Muscle layer of duodenum (tissue), 2 donors: ENCODE measurements around the gene CD163L1.

Experiments
- H3K27ac ChIP-seq: one replicate; pipeline ENCODE4 v1.7.0; 2013; ENCODE audit warnings: mild to moderate bottlenecking, low read length
- H3K27me3 ChIP-seq: one replicate; pipeline ENCODE4 v1.7.0; 2013; ENCODE audit warnings: low read depth, mild to moderate bottlenecking, control low read depth, low read length
- H3K36me3 ChIP-seq, 2 donors: one replicate each; pipeline ENCODE4 v1.7.0; 2013; ENCODE audit warnings: low read length in 2 of 2, control low read depth in 1 of 2, mild to moderate bottlenecking in 1 of 2; ENCODE audit not compliant: insufficient read depth in 2 of 2, control insufficient read depth in 1 of 2
- H3K4me1 ChIP-seq, 2 donors: one replicate each; pipeline ENCODE4 v1.7.0; 2013; ENCODE audit warnings: low read length in 2 of 2, mild to moderate bottlenecking in 2 of 2, control low read depth in 1 of 2, moderate library complexity in 1 of 2; ENCODE audit not compliant: insufficient read depth in 2 of 2, control insufficient read depth in 1 of 2
- H3K4me3 ChIP-seq, 2 donors: one replicate each; pipeline ENCODE4 v1.7.0; 2013; ENCODE audit warnings: low read length in 2 of 2, low read depth in 1 of 2, mild to moderate bottlenecking in 1 of 2
- H3K9me3 ChIP-seq, 2 donors: one replicate each; pipeline ENCODE4 v1.7.0; 2013; ENCODE audit warnings: low read length in 2 of 2, control low read depth in 1 of 2, mild to moderate bottlenecking in 1 of 2; ENCODE audit not compliant: control insufficient read depth in 1 of 2
- donor health status: healthy.

The CD163L1 gene

DNA sequence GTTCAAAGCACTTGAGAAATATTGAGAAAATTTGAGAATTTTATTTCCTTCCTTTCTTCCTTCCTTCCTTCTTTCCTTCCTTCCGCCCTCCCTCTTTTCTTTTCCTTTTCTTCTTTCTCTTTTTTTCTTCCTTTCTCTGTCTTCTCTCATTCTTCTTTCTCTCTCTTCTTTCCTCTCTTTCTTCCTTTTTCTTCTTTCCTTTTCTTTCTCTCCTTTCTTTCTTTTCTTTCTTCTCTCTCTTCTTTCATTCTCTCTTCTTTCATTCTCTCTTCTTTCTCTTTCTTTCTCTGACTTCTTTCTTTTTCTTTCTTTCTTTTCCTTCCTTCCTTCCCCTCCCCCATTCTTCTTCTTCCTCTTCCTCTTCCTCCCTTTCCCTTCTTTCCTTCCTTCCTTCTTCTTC is 44.9 kb downstream of the CD163L1 start:
- H3K27ac ChIP-seq, result no peak overlapping the region
- H3K27me3 ChIP-seq, result no peaks in the 10 kb centered on the region
- no peak overlapping the region for H3K4me3 ChIP-seq
- peaks cover 0 to 4% of the 10 kb centered on the region in 2 donors for H3K9me3 ChIP-seq
- no peaks in the 10 kb centered on the region for H3K4me1 ChIP-seq
- H3K36me3 ChIP-seq, result no peaks in the 10 kb centered on the region

DNA sequence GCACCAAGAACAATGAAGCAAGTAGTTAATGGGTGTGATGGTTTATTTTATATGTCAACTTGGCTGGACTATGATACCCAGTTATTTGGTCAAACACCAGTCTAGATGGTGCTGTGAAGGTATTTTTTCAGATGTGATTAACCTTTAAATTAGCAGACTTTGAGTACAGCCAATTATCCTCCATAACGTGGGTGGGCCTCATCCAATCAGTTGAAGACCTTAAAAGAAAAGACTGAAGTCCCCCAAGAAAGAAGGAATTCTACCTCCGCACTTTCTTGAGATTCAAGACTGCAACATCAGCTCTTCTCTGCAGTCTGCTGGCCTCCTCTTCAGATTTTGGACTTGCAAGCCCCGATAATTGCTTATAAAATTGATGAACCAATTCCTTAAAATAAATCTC is 47.5 kb downstream of the CD163L1 start:
- no peaks in the 10 kb centered on the region for H3K4me1 ChIP-seq
- H3K27ac ChIP-seq, result no peak overlapping the region
- no peaks in the 10 kb centered on the region for H3K27me3 ChIP-seq
- peaks cover 0 to 4% of the 10 kb centered on the region in 2 donors for H3K9me3 ChIP-seq
- no peaks in the 10 kb centered on the region for H3K36me3 ChIP-seq
- H3K4me3 ChIP-seq, result no peak overlapping the region

DNA sequence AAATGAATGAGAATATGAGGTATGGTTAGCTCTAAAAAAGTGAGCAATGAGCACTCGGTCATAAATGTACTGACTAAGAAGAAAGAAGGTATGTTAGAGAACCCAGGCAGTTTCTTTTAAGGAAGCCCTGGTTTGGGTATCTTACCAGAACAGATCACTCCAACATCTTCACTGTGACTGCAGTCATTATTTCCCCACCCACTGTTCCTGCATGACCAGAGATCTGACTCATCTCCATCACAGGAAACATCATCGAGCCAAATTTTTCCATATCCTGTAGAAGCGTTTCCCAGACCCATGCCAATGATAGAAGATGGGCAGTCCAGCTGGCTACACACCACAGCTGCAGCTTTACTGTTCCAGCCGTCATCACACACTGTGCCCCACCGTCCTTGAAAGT is 48.0 kb downstream of the CD163L1 start:
- Histone ChIP-seq H3K36me3 (no peaks in the 10 kb centered on the region), H3K9me3 (peaks cover 0 to 7% of the 10 kb centered on the region in 2 donors), H3K4me3 (no peak overlapping the region), H3K27ac (no peak overlapping the region), H3K27me3 (no peaks in the 10 kb centered on the region), H3K4me1 (no peaks in the 10 kb centered on the region)

DNA sequence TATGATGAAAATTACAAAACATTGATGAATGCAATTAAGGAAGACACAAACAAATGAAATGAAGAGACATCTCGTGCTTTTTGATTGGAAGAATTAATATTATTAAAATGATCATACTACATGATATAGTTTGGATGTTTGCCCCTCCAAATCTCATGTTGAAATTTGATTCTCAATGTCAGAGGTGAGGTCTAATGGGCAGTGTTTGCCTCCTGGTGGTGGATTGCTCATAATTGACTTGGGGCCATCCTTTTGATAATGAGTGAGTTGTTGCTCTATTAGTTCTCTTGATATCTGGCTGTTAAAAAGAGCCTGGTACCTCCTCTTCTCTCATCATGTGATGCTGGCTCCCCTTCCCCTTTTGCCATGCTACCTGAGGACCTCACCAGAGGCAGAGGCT is 56.7 kb downstream of the CD163L1 start:
- peaks cover 0 to 6% of the 10 kb centered on the region in 2 donors for H3K9me3 ChIP-seq
- H3K4me3 ChIP-seq, result no peak overlapping the region
- no peaks in the 10 kb centered on the region for H3K4me1 ChIP-seq
- no peaks in the 10 kb centered on the region for H3K27me3 ChIP-seq
- H3K36me3 ChIP-seq, result no peaks in the 10 kb centered on the region
- no peak overlapping the region for H3K27ac ChIP-seq

DNA sequence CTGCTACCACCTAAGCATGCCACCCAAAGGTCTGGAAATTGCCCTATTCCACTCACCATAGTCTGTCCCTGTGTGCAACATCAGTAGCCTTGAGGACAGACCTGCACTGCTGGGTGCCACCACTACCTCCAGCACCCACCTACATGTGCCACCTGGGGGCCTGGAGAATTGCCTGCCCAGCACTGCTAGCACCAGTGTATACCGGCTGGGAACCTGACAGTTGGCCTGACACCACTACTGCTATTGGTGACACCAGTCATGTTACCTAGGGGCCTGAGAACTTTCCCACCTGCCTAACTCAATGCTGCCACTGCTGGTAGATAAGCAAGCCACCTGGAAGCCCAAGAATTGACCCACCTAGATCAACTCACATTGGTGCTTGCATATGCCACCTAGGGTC is 60.8 kb downstream of the CD163L1 start:
- H3K36me3 ChIP-seq, result no peaks in the 10 kb centered on the region
- H3K4me1 ChIP-seq, result no peaks in the 10 kb centered on the region
- no peaks in the 10 kb centered on the region for H3K27me3 ChIP-seq
- H3K9me3 ChIP-seq, result peaks cover 0 to 3% of the 10 kb centered on the region in 2 donors
- no peak overlapping the region for H3K4me3 ChIP-seq
- no peak overlapping the region for H3K27ac ChIP-seq

DNA sequence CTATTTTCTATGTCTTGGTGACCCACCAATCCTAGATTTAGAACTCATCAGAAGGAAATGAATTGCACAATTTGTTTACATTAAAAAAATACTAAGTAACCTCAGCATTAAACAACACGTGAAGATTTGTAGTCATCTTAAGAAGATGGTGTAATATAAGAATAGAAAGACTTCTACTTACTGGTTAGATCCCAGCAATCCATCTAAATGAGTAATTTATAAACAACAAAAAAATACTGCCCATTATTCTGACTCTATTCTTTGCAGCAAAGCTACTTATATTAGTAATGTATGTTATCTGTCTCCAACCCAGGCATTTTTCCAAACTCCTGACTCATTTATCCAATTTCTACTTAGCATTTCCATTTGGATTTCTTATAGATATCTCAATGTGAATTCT is 67.8 kb downstream of the CD163L1 start:
- Histone ChIP-seq H3K4me1 (no peaks in the 10 kb centered on the region), H3K27ac (no peak overlapping the region), H3K27me3 (no peaks in the 10 kb centered on the region), H3K36me3 (no peaks in the 10 kb centered on the region), H3K9me3 (no peaks in the 10 kb centered on the region), H3K4me3 (no peak overlapping the region)

DNA sequence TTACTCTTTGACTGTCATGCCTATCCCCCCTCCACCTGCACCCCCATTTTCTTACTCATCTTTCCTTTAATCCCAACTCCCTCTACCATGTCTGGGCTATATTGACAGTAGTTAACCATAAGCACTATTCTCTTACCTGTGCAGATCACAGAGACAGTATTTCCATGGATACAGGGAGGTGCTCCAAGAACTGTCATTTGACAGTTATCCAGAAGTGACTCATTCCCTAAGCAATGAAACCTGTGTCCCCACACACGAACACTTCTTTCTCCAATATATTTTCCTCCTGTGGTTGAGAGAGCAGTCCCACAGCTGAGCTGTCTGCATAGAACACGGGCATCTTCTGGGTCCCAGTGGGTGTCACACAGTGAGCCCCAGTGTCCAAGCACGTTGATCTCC is 68.8 kb downstream of the CD163L1 start:
- H3K27me3 ChIP-seq, result no peaks in the 10 kb centered on the region
- no peak overlapping the region for H3K27ac ChIP-seq
- no peaks in the 10 kb centered on the region for H3K4me1 ChIP-seq
- no peak overlapping the region for H3K4me3 ChIP-seq
- no peaks in the 10 kb centered on the region for H3K9me3 ChIP-seq
- no peaks in the 10 kb centered on the region for H3K36me3 ChIP-seq

DNA sequence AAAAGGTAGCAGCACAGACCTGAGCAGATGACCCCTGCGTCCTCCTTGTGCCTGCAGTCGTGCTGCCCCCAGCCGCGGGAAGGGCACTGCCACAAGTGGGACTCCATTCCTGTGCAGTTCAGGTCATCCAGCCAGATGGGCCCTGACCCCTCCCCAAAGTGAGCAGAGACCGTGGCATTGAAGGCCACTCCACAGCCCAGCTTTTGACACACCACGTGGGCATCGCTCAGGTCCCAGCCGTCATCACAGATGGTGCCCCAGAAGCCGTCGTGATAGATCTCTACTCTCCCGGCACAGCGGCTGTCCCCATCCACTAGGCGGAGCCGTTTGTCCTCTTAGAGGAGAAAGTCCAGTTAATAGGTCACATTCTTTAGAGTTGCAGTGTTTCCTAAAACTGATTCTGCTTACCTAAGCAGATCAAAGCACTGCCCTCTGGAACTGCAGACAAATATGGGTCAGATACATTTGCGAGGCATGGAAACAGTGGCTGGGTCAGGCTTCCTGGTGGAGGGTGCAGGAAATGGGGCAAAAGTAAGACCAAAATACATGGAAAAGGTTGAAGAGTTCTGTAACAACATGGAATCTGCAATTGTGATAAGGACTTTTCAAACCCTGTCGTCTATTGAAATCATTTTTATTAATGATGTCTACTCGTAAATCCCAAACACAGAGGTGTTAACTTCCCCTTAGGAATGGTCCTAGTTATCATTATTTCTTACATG is 69.4 kb downstream of the CD163L1 start:
- Histone ChIP-seq H3K4me1 (no peaks in the 10 kb centered on the region), H3K9me3 (no peaks in the 10 kb centered on the region), H3K27ac (no peak overlapping the region), H3K4me3 (no peak overlapping the region), H3K36me3 (no peaks in the 10 kb centered on the region), H3K27me3 (no peaks in the 10 kb centered on the region)

DNA sequence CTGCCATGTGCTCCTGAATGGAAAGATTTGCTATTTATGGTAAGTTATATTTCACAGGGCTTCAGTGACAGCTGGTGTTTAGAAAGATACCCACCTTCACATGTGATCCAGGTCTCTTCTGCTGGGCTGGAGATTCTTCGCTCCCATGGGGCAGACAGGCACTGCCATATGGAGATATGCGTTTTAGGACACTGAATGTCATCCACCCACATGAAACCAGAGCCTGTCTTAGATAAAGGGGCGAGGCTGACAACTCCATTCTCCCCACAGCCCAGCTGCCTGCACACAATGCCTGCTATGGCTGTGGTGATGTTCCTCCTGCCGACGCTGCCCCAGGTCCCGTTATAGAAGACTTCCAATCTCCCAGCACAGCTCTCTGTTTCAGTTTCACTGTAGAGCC is 70.7 kb downstream of the CD163L1 start:
- Histone ChIP-seq H3K9me3 (no peaks in the 10 kb centered on the region), H3K4me3 (no peak overlapping the region), H3K4me1 (no peaks in the 10 kb centered on the region), H3K27ac (no peak overlapping the region), H3K27me3 (no peaks in the 10 kb centered on the region), H3K36me3 (no peaks in the 10 kb centered on the region)

DNA sequence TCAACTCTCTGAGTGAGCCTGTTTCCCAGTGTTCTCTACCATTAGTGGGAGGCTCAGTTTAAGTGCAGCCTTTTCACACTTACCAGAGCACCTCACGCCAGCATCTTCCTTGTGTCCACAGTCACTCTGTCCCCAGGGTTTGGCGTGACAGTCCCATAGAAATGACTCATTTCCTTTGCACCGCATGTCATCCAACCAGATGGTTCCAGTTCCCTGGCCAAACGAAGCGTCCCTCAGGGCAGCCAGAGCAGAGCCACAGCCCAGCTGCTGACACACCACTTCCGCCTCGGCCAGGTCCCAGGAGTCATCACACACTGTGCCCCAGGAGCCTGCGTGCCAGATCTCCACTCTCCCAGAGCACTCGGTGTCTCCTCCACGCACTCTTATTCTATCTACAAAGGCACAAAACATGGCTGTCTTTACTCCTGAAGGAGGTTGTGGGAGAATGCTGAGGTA is 74.7 kb downstream of the CD163L1 start:
- H3K4me3 ChIP-seq, result no peak overlapping the region
- no peaks in the 10 kb centered on the region for H3K36me3 ChIP-seq
- no peaks in the 10 kb centered on the region for H3K9me3 ChIP-seq
- no peak overlapping the region for H3K27ac ChIP-seq
- no peaks in the 10 kb centered on the region for H3K27me3 ChIP-seq
- H3K4me1 ChIP-seq, result no peaks in the 10 kb centered on the region

DNA sequence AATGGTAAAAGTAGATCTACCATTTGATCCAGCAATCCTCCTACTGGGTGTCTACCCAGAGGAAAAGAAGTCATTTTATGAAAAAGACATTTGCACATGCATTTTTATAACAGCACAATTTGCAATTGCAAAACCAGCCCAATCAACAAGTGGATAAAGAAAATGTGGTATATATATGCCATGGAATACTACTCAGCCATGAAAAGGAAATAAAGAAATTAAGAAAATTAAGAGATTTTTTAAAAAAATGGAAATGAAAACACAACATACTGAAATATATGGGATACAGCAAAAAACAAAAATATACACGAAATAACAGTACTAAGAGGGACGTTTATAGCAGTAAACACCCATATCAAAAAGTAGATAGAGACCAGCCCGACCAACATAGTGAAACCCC is 81.2 kb downstream of the CD163L1 start:
- Histone ChIP-seq H3K4me1 (no peaks in the 10 kb centered on the region), H3K36me3 (no peaks in the 10 kb centered on the region), H3K27ac (no peak overlapping the region), H3K4me3 (no peak overlapping the region), H3K27me3 (no peaks in the 10 kb centered on the region), H3K9me3 (no peaks in the 10 kb centered on the region)

DNA sequence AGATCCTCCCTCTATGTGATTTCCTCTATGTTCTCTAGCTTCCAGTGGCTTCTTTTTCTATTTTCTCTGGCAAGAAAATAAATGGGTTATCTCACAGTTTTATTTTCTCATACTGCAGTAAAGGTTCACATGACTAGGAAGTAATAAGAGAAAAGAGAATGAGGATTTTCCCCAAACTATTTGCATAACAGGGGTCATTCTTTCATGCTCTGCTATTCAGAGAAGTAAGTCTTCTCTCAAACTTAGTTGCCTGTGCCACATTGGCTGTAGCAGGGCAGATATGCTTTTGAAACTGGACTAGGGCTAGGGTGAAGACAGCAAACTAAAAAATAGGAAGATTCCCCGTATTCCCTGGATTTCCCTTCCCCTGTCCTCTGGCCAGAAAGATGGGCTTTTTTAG is 82.7 kb downstream of the CD163L1 start:
- no peaks in the 10 kb centered on the region for H3K36me3 ChIP-seq
- no peaks in the 10 kb centered on the region for H3K4me1 ChIP-seq
- no peaks in the 10 kb centered on the region for H3K27me3 ChIP-seq
- no peak overlapping the region for H3K4me3 ChIP-seq
- H3K27ac ChIP-seq, result no peak overlapping the region
- no peaks in the 10 kb centered on the region for H3K9me3 ChIP-seq
